ENCODE data around the gene EIF4E1B.
A peak's percentile ranks its signal among the peaks of the same experiment; 100 is the strongest.
"Not testable (repeated sequence)": the region's sequence is repeated elsewhere in the genome, so short reads cannot be mapped to it uniquely, and the experiment has no call there.

EIF4E1B gene

DNA sequence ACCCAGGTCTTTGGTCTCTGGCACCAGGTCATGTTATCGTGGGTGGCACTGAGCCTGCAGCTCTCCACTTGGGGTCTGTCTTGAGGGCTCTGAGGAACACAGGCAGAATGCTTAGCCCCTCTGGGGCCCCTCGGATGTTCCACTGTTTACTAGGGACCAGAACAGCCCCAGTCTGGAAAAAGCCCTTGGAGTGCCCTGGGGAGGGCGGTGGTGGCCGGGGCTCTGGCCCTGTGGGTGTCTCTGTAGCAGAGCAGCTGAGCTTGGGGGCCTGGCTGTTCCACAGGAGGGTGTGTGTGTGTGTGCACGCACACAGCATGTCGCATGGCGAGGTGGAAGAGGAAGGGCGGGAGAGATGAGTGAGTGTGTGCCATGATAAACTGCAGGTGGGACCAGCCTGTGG, 35.9 kb upstream of the EIF4E1B start:
- Histone ChIP-seq H3K36me3 (ENCODE audit: control insufficient read depth, insufficient read depth, low read length) (0 out of 2 replicates have a peak, but pooled peaks cover 2% of the 10 kb centered on the region), H3K4me3 (ENCODE audit: low read length) (no peak overlapping the region), H3K4me1 (ENCODE audit: control insufficient read depth, insufficient read depth, low read length) (no peaks in the 10 kb centered on the region), H3K27ac (ENCODE audit: low read length) (no peak overlapping the region), H3K27me3 (ENCODE audit: control insufficient read depth, insufficient read depth, low read length) (no peaks in the 10 kb centered on the region), H3K9me3 (ENCODE audit: control insufficient read depth, insufficient read depth, low read length) (no peaks in the 10 kb centered on the region)
- no CpG with 5 or more reads among the region's 8 CpGs for WGBS (ENCODE audit: insufficient coverage, insufficient read length)
- DNase-seq (ENCODE audit: low read depth, low spot score): no peak

DNA sequence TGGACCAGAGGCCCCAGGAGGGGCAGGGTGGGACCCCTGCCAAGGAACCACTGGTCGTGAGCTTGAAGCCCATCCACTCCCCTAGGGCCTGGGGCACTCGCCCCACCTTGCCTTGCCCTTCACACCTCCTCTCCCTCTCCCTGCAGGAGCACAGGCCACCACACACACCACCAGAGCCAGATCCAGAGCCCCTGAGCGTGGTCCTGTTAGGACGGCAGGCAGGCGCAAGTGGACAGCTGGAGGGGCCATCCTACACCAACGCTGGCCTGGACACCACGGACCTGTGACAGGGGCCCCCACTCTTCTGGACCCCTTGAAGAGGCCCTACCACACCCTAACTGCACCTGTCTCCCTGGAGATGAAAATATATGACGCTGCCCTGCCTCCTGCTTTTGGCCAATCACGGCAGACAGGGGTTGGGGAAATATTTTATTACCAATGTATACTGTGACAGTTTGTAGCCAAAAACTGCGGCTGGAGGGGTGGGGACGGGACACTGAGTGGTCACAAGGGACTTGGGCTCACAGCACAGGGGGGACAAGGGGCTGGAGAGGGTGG, 35.0 kb upstream of the EIF4E1B start:
- Histone ChIP-seq H3K27me3 (ENCODE audit: control insufficient read depth, insufficient read depth, low read length) (no peaks in the 10 kb centered on the region), H3K4me3 (ENCODE audit: low read length) (no peak overlapping the region), H3K36me3 (ENCODE audit: control insufficient read depth, insufficient read depth, low read length) (0 out of 2 replicates have a peak, but pooled peaks cover 2% of the 10 kb centered on the region), H3K27ac (ENCODE audit: low read length) (no peak overlapping the region), H3K9me3 (ENCODE audit: control insufficient read depth, insufficient read depth, low read length) (no peaks in the 10 kb centered on the region), H3K4me1 (ENCODE audit: control insufficient read depth, insufficient read depth, low read length) (no peaks in the 10 kb centered on the region)
- no CpG with 5 or more reads among the region's 11 CpGs for WGBS (ENCODE audit: insufficient coverage, insufficient read length)
- no peak for DNase-seq (ENCODE audit: low read depth, low spot score)

DNA sequence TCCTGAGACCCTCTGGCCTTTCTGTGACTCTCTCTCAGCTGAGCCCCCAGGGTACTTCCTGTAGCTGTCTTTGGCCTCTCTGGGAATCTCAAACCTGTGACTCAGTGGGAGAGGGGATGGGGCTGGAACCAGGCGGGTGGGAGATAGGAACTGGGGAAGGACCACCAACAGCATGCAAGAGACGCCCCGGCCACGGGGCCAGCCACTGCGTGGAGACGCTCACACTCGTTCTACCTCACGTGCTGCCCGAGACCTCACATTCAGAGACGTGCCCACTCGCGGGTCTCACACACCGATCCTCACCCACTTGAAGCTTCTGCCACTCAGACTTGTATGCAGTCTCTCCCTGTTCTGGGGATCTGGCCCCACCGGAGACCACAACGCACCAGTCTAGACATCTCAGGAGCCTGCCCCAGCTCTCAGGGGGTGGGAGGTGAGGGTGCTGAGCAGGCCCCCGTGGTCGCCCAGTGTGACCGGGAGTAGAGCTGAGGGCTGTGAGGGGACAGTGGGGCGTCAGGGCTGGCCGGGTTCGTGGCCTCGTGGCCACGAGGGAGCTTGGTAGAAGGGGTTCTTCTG, 34.3 kb upstream of the EIF4E1B start:
- Histone ChIP-seq H3K4me3 (ENCODE audit: low read length) (no peak overlapping the region), H3K9me3 (ENCODE audit: control insufficient read depth, insufficient read depth, low read length) (no peaks in the 10 kb centered on the region), H3K4me1 (ENCODE audit: control insufficient read depth, insufficient read depth, low read length) (no peaks in the 10 kb centered on the region), H3K36me3 (ENCODE audit: control insufficient read depth, insufficient read depth, low read length) (0 out of 2 replicates have a peak, but pooled peaks cover 2% of the 10 kb centered on the region), H3K27me3 (ENCODE audit: control insufficient read depth, insufficient read depth, low read length) (no peaks in the 10 kb centered on the region), H3K27ac (ENCODE audit: low read length) (no peak overlapping the region)
- DNase-seq (ENCODE audit: low read depth, low spot score): no peak
- WGBS (ENCODE audit: insufficient coverage, insufficient read length): no CpG with 5 or more reads among the region's 23 CpGs

DNA sequence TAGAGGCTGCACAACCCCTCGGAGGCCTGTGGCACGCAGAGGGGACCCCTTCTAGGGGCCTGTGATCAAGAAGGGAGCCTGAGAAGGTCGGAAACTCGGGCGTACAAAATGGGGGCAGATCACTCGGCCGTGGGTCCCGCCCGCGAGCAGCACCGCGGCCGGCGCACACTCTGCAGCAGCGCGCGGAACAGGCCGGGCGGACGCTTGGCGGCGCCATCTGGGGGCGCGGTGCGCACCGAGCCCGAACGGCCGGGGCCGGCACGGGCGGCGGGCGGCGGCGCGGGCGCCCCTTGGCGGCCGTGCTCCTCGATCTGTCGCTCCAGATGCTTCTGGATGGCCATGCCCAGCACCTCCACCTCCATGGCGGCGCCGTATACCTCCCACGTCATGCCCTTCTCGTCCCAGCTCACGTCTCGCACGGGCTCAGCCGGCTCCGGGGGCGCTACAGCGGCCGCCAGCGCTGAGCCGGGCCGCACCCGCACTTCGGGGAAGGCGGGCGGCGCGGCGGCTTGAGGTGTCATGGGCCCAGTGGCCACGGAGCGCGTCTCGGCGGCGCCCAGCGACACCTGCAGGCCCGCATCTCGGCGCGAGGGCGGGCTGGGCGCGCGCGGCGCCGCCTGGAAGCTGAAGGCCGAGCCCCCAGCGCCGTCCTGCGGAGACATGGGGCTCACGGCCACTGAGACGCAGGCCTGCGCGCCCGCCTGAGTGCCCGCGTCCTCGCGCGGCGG, 33.6 kb upstream of the EIF4E1B start:
- DNase-seq (ENCODE audit: low read depth, low spot score): no peak
- H3K4me1 ChIP-seq (ENCODE audit: control insufficient read depth, insufficient read depth, low read length): no peaks in the 10 kb centered on the region
- 0 out of 2 replicates have a peak, but pooled peaks cover 2% of the 10 kb centered on the region for H3K36me3 ChIP-seq (ENCODE audit: control insufficient read depth, insufficient read depth, low read length)
- no peaks in the 10 kb centered on the region for H3K27me3 ChIP-seq (ENCODE audit: control insufficient read depth, insufficient read depth, low read length)
- peak overlapping the region; percentile 19; the same call in 1 of the 2 replicates for H3K4me3 ChIP-seq (ENCODE audit: low read length)
- H3K9me3 ChIP-seq (ENCODE audit: control insufficient read depth, insufficient read depth, low read length): no peaks in the 10 kb centered on the region
- no CpG with 5 or more reads among the region's 98 CpGs for WGBS (ENCODE audit: insufficient coverage, insufficient read length)
- no peak overlapping the region for H3K27ac ChIP-seq (ENCODE audit: low read length)

DNA sequence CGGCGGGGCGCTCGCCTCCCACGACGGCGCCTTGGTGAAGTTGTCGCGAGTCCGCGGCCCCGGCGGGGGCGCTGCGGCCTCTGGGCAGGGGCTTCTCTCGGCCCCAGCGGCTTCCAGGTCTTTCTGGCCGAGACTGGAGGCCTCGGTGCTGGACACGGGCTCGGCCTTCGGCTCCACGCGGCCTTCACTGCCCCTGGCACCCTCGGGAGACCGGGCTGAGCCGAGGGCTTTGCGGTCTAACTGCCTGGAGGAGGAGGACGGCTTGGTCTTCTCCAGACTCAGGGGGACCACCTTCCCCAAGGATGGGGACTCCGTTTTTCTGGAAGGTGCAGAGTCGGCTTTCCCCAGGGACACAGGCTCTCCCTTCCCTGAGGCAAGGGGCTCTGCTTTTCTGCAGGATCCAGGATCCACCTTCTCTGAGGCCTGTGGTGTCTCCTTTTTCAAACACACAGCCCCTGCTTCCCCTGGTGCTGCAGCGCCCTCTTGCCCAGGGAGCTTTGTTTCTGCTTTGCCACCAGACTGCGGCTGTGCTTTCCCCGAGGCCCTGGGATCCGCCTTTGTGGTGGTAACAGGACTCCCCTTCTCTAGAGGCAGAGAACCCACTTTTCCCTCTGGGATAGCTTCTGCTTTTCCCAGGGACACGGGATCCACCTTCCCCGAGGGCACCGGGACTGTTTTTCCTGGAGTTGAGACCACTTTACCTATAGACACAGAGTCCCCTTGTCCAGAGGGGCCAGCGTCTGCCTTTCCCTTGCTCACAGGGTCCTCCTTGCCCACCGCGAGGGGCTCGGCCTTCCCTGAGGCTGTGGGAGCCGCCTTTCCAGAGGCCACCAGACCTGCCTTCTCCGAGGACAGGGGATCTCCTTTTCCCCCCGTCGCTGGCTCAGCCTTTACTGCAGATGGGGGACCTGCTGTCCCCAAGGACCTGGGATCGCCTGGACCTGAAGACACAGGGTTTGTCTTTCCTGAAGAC, 32.8 kb upstream of the EIF4E1B start:
- no peak for DNase-seq (ENCODE audit: low read depth, low spot score)
- Histone ChIP-seq H3K27ac (ENCODE audit: low read length) (no peak overlapping the region), H3K36me3 (ENCODE audit: control insufficient read depth, insufficient read depth, low read length) (0 out of 2 replicates have a peak, but pooled peaks cover 2% of the 10 kb centered on the region), H3K4me1 (ENCODE audit: control insufficient read depth, insufficient read depth, low read length) (no peaks in the 10 kb centered on the region), H3K27me3 (ENCODE audit: control insufficient read depth, insufficient read depth, low read length) (no peaks in the 10 kb centered on the region), H3K4me3 (ENCODE audit: low read length) (peak overlapping the region; percentile 19; the same call in 1 of the 2 replicates), H3K9me3 (ENCODE audit: control insufficient read depth, insufficient read depth, low read length) (no peaks in the 10 kb centered on the region)
- whole genome bisulfite sequencing (ENCODE audit: insufficient coverage, insufficient read length): no CpG with 5 or more reads among the region's 47 CpGs

DNA sequence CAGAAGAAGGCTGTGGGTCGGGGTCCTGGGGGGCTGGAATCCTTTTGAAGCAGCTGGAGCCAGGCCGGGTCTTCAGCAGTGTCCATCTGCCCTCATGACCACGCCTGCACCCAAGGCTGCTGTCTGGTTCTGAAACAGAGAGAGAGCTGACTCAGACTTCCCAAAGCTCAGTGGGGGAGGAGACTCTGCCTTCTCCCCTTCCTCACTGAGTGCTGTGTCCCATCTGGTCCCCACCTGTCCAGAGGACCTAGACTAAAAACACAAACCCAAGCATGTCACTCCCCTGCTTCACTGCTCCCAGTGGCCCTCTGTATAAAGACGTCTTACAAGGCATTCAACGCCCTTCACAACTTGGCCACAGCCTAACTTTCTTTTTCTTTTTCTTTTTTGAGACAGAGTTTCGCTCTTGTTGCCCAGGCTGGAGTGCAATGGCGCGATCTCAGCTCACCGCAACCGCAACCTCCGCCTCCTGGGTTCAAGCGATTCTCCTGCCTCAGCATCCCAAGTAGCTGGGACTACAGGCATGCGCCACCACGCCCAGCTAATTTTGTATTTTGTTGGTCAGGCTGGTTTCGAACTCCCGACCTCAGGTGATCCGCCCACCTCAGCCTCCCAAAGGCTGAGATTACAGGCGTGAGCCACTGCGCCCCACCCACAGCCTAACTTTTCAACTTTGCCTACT, 30.6 kb upstream of the EIF4E1B start:
- DNase-seq (ENCODE audit: low read depth, low spot score); H3K27ac ChIP-seq (ENCODE audit: low read length); H3K4me1 ChIP-seq (ENCODE audit: control insufficient read depth, insufficient read depth, low read length); H3K9me3 ChIP-seq (ENCODE audit: control insufficient read depth, insufficient read depth, low read length); H3K27me3 ChIP-seq (ENCODE audit: control insufficient read depth, insufficient read depth, low read length); H3K4me3 ChIP-seq (ENCODE audit: low read length); H3K36me3 ChIP-seq (ENCODE audit: control insufficient read depth, insufficient read depth, low read length): not testable (repeated sequence)
- no CpG with 5 or more reads among the region's 19 CpGs for WGBS (ENCODE audit: insufficient coverage, insufficient read length)

DNA sequence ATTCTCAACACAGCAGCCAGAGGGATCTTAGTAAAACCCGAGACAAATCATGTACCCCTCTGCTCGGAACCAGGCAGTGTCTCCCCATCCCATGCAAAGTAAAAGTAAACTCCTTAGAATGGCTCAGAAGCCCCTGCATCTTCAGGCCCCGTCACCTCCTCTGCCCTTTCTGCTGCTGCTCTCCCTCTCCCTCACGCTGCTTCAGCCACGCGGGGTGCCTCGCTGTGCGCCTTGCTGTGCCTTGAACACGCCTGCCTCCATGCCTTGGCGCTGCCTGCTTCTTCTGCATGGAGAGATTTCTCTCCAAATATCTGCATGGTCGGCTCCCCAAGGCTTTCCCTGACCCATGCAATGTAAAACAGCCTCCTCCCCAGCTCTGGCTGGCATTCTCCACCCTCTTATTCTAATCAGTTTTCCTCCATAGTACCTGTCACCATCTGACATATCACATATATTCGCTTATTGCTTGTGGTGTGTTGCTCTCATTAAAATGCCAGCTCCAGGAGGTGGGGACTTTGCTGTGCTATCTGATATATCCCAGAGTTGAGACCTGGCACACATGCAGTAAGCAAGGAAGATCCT, 28.5 kb upstream of the EIF4E1B start:
- Histone ChIP-seq H3K36me3 (ENCODE audit: control insufficient read depth, insufficient read depth, low read length) (0 out of 2 replicates have a peak, but pooled peaks cover 2% of the 10 kb centered on the region), H3K4me3 (ENCODE audit: low read length) (no peak overlapping the region), H3K27ac (ENCODE audit: low read length) (no peak overlapping the region), H3K27me3 (ENCODE audit: control insufficient read depth, insufficient read depth, low read length) (no peaks in the 10 kb centered on the region), H3K4me1 (ENCODE audit: control insufficient read depth, insufficient read depth, low read length) (no peaks in the 10 kb centered on the region), H3K9me3 (ENCODE audit: control insufficient read depth, insufficient read depth, low read length) (no peaks in the 10 kb centered on the region)
- WGBS (ENCODE audit: insufficient coverage, insufficient read length): no CpG with 5 or more reads among the region's 12 CpGs
- no peak for DNase-seq (ENCODE audit: low read depth, low spot score)

DNA sequence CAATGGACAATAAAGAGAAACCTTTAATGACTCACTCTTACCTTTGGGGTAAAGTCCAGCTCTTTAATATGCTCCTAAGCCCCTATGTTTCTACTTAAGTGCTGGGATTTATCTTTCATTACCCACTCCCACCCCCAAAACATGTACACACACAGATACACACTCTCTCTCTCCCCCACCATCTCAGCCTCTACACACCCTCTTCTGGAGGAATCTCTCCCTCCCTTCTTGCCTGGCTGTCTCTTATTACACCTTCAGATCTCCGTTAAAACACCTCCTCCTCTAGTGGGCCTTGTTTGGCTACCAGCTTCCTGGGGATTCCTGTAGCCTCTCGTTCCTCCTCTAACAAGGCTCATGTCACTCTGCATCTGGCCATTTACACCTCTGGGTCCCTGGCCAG, 27.4 kb upstream of the EIF4E1B start:
- 0 out of 2 replicates have a peak, but pooled peaks cover 2% of the 10 kb centered on the region for H3K36me3 ChIP-seq (ENCODE audit: control insufficient read depth, insufficient read depth, low read length)
- H3K27me3 ChIP-seq (ENCODE audit: control insufficient read depth, insufficient read depth, low read length): no peaks in the 10 kb centered on the region
- H3K9me3 ChIP-seq (ENCODE audit: control insufficient read depth, insufficient read depth, low read length): no peaks in the 10 kb centered on the region
- H3K27ac ChIP-seq (ENCODE audit: low read length): no peak overlapping the region
- no peaks in the 10 kb centered on the region for H3K4me1 ChIP-seq (ENCODE audit: control insufficient read depth, insufficient read depth, low read length)
- WGBS (ENCODE audit: insufficient coverage, insufficient read length): no CpG with 5 or more reads among the region's 2 CpGs
- no peak overlapping the region for H3K4me3 ChIP-seq (ENCODE audit: low read length)
- DNase-seq (ENCODE audit: low read depth, low spot score): no peak

DNA sequence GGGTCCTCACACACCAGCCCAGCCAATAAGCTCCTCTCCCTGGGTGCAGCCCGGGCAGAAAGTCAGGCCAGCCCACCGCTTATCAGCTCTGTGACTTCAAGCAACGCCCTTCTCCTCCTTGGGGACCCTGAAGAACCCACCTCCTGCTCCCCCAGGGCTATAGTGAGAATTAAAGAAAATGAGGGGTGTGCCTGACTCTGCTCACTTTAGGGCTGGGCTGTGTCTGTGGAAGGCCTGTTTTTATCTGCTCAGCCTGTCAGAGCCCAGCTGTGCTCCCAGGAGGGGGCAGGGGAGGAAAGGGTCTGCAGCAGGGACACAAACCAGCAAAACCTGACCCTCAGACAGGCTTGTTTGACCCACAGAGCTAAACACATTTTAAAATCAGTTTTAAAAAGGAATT, 24.4 kb upstream of the EIF4E1B start:
- Histone ChIP-seq H3K27ac (ENCODE audit: low read length) (no peak overlapping the region), H3K4me3 (ENCODE audit: low read length) (no peak overlapping the region), H3K36me3 (ENCODE audit: control insufficient read depth, insufficient read depth, low read length) (no peaks in the 10 kb centered on the region), H3K9me3 (ENCODE audit: control insufficient read depth, insufficient read depth, low read length) (no peaks in the 10 kb centered on the region), H3K27me3 (ENCODE audit: control insufficient read depth, insufficient read depth, low read length) (no peaks in the 10 kb centered on the region; the same call in 1 of the 2 replicates), H3K4me1 (ENCODE audit: control insufficient read depth, insufficient read depth, low read length) (peaks cover 2% of the 10 kb centered on the region; the same call in 1 of the 2 replicates)
- DNase-seq (ENCODE audit: low read depth, low spot score): no peak
- no CpG with 5 or more reads among the region's 3 CpGs for WGBS (ENCODE audit: insufficient coverage, insufficient read length)
